GM19238 (cell line): ENCODE results near the gene MBP.
"Not testable (repeated sequence)": the region's sequence is repeated elsewhere in the genome, so short reads cannot be mapped to it uniquely, and the experiment has no call there.

Experiments
- DNase-seq: peaks from one replicate; pipeline ENCODE4 v3.0.0; 2011; ENCODE audit warnings: low spot score; ENCODE audit not compliant: insufficient read length

The MBP gene

GRCh38 chr18:76977684-76978232, 154.8 kb downstream of the MBP start:
- no peak for DNase-seq

GRCh38 chr18:76977108-76977621, 155.4 kb downstream of the MBP start:
- DNase-seq = no peak

GRCh38 chr18:76975577-76976110, 156.9 kb downstream of the MBP start:
- DNase-seq = no peak

GRCh38 chr18:76974386-76974785, 158.2 kb downstream of the MBP start:
- no peak for DNase-seq

- DNase-seq = no peak
Measured at GRCh38 chr18:76973520-76974266, 158.9 kb downstream of the MBP start.

- no peak for DNase-seq
Measured at GRCh38 chr18:76972846-76973519, 159.6 kb downstream of the MBP start.

GRCh38 chr18:76972241-76972640, 160.3 kb downstream of the MBP start:
- DNase-seq = no peak

- no peak for DNase-seq
Measured at GRCh38 chr18:76970770-76971559, 161.6 kb downstream of the MBP start.

- DNase-seq = no peak
Measured at GRCh38 chr18:76967721-76968472, 164.7 kb downstream of the MBP start.

GRCh38 chr18:76967299-76967698, 165.3 kb downstream of the MBP start:
- not testable (repeated sequence) for DNase-seq

GRCh38 chr18:76965555-76966151, 166.9 kb downstream of the MBP start:
- DNase-seq = not testable (repeated sequence)

GRCh38 chr18:76963936-76964335, 168.6 kb downstream of the MBP start:
- no peak for DNase-seq

- no peak for DNase-seq
Measured at GRCh38 chr18:76962851-76963250, 169.7 kb downstream of the MBP start.

GRCh38 chr18:76960528-76961035, 172.0 kb downstream of the MBP start:
- DNase-seq = no peak

- no peak for DNase-seq
Measured at GRCh38 chr18:76959605-76960004, 173.0 kb downstream of the MBP start.

- no peak for DNase-seq
Measured at GRCh38 chr18:76958692-76959341, 173.8 kb downstream of the MBP start.

GRCh38 chr18:76957384-76958355, 174.9 kb downstream of the MBP start:
- no peak for DNase-seq

- no peak for DNase-seq
Measured at GRCh38 chr18:76956648-76957047, 175.9 kb downstream of the MBP start.
